Testis (tissue), 2 donors: ENCODE data around the gene CD74.

Experiments
- POLR2A ChIP-seq: fragments of 450-650 bp; IDR thresholded peaks from one replicate; pipeline ENCODE4 v1.6.1; 2017; ENCODE audit warnings: antibody characterized with exemption, mild to moderate bottlenecking, moderate library complexity
- TF ChIP-seq, protein P1 (sequence below), 3 experiments: fragments of 450-650 bp in 2 of 3; fragments of 200-600 bp in 1 of 3; sonication (generic) in 1 of 3; IDR thresholded peaks; one replicate each; pipeline ENCODE4 v1.5.1; 2016 to 2019; ENCODE audit warnings: antibody characterized with exemption in 3 of 3, mild to moderate bottlenecking in 2 of 3, moderate library complexity in 1 of 3

DNA sequence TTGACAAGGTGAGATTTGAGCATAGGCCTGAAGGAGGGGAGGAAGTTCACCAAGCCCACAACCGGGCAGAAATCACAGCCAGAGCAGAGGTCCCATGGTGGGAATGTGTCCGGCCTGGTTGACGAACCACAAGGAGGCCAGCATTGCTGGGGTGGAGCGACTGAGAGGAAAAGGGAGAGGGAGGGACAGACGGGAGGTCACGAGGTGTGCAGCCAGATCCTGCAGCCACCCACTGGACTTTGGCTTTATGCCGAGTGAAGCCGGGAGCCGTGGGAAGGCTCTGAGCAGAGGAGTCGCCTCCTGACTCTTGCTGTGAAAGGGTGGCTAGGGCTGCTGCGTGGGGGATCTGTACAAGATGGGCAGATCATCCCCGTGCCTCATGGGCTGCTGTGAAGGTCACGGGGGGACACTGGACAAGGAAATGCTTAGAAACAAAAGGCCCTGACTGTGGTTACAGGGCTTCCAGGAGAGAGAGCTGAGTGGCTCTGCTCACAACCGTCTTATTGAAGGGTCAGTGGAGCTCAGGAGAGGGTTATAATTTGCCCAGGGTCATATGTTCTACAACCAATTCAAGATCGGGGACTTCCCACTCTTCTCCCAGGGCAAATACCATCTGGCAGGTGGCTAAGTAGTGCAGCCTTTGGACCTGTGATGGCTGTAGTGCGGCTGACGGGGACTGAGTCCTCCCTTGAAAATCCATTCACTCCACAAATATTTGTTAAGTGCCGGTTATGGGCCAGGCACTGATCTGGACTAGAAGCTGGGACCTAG, 15.6 kb upstream of the CD74 start:
- TF ChIP-seq, protein P1, sequence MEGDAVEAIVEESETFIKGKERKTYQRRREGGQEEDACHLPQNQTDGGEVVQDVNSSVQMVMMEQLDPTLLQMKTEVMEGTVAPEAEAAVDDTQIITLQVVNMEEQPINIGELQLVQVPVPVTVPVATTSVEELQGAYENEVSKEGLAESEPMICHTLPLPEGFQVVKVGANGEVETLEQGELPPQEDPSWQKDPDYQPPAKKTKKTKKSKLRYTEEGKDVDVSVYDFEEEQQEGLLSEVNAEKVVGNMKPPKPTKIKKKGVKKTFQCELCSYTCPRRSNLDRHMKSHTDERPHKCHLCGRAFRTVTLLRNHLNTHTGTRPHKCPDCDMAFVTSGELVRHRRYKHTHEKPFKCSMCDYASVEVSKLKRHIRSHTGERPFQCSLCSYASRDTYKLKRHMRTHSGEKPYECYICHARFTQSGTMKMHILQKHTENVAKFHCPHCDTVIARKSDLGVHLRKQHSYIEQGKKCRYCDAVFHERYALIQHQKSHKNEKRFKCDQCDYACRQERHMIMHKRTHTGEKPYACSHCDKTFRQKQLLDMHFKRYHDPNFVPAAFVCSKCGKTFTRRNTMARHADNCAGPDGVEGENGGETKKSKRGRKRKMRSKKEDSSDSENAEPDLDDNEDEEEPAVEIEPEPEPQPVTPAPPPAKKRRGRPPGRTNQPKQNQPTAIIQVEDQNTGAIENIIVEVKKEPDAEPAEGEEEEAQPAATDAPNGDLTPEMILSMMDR (IDR thresholded peaks at IDR 0.05), result no peak
- TF ChIP-seq POLR2A, result no peak
